Activated gamma-delta T cell (primary cell): ENCODE measurements around the gene NPNT.
"Not testable (repeated sequence)": the region's sequence is repeated elsewhere in the genome, so short reads cannot be mapped to it uniquely, and the experiment has no call there.

Source experiments
- DNase-seq: peaks from one replicate; lab custom pipeline; 2025; lab: John Stamatoyannopoulos, UW
- total RNA-seq, 2 donors: gene quantifications; one replicate each; lab custom pipeline; 2026; lab: John Stamatoyannopoulos, UW

The NPNT gene
- total RNA-seq = 0 to 0.17 reads per million in 2 donors

GRCh38 chr4:105894660-105895582 is at the start of gene NPNT:
Gene NPNT, plus strand, starts transcription at chr4:105895471. Its CDS starts 182 bp downstream, at chr4:105895653.
- peak; percentile 4 for DNase-seq

- no peak for DNase-seq
Measured at GRCh38 chr4:105845559-105845958, 49.7 kb upstream of the NPNT start.

GRCh38 chr4:105848359-105848758 is 46.9 kb upstream of the NPNT start:
- DNase-seq = not testable (repeated sequence)

DNA sequence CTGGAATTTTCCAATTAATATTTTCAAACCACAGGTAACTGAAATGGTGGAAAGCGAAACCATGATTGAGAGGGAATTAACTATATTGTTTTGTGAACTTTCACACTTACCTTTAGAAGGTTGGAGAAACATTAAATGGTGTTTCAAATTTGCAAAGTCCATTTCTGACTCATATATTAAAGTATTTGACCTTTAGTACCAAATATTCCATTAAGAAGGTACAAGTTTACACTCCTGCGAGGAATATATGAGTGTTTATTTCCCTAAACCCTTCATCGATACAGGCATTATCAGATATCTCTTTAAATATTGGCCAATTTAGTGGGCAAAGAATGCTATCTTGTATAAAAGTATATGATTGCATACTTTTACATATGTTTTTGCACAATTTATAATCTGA is 44.1 kb upstream of the NPNT start:
- DNase-seq = no peak

- DNase-seq = not testable (repeated sequence)
Measured at GRCh38 chr4:105852230-105852629, 43.0 kb upstream of the NPNT start.

DNA sequence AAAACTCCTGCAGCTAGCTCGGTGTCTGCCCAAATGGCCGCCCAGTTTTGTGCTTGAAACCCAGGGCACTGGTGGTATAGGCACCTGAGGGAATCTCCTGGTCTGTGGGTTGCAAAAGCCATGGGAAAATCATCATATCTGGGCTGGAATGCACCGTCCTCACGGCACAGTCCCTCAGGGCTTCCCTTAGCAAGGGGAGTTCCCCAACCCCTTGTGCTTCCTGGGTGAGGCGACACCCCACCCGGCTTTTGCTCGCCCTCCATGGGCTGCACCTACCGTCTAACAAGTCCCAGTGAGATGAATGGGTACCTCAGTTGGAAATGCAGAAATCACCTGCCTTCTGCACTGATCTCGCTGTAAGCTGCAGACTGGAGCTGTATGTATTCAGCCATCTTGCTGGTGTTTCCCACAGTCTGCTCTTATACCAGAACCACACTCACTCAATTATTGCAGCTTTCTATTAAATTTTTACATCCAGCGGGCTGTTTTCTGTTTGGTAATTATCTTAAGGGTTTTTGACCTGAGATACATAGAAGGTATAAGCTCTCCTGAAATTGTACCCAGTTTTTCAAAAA is 36.7 kb upstream of the NPNT start:
- no peak for DNase-seq

- DNase-seq = no peak
Measured at GRCh38 chr4:105859233-105859632, 36.0 kb upstream of the NPNT start.

- no peak for DNase-seq
Measured at GRCh38 chr4:105870963-105871362, 24.3 kb upstream of the NPNT start.

- no peak for DNase-seq
Measured at GRCh38 chr4:105871997-105872396, 23.3 kb upstream of the NPNT start.

DNA sequence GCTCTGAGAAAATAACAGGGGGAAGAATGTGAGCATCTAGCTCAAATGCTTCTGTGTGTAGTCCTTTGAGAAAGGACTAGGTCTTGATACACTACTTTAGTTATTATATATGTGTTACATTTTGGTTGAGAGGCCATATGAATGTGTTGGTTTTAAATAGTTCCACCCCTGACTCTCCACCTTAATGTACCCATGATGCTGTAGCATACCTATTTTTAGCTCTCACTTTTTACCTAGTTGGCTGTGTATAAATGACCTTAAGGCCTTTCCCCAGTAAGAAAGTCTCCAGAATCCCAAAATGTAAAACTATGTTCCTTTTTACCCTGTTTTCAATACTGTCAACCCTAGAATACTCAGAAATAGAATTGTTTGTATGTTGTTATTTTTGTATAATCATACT is 20.0 kb upstream of the NPNT start:
- DNase-seq = no peak

GRCh38 chr4:105878668-105879067 is 16.6 kb upstream of the NPNT start:
- no peak for DNase-seq

DNA sequence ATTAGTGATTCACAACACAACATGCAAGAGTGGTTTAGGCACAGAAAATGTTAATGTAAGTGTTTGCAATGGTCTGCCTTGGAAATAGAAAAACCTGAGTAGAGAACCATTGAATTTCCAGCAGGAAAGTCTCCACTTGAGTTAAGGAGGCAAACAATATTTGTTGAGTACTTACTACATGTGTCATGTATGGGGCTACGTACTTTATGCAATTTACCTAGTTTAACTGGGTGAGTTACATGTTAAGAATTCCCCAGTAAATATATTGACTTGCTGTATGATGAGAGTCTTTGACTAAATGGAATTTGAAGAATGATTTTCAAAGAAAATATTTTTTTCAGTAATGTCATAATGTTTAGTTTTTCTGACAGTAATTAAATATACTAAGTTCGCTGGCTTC is 7.8 kb upstream of the NPNT start:
- DNase-seq = no peak

DNA sequence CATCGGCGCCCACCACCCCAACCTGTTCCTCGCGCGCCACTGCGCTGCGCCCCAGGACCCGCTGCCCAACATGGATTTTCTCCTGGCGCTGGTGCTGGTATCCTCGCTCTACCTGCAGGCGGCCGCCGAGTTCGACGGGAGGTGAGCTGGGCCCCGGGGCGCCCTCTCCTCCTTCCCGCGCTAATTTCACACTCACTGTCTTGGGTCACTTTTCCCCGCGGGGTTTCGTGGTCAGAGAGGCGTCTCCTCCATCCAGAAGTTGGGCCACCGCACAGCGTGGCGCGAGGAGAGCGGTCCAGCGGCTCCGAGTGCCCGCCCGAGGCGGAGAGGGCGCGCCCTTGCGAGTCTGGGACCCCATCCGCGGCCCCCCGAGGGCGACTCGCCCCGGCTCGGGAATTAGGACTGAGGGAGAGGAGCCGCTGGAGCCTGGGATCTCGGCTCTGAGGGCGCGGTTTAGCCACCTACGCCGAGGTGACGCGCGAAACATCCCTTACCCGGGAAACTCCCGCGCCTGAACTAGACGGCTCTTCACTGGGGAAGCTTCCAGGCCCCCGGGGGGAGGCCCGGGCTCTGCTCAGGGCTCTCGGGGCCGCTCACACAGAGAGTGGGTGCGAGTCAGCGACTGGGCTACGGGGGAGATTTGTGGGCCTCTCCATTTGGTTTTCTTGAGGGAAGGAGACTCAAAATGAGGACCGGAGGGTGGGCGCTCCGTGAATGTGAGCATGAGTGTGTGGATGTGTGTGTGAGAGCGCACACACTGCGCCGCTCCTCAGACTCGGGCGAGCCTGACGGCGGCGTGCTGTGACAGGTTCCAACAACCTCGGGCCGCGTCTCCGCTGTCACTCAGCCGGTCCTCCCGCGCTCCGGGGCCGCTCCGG is 551 bp downstream of the NPNT start:
- DNase-seq = peak; percentile 4

DNA sequence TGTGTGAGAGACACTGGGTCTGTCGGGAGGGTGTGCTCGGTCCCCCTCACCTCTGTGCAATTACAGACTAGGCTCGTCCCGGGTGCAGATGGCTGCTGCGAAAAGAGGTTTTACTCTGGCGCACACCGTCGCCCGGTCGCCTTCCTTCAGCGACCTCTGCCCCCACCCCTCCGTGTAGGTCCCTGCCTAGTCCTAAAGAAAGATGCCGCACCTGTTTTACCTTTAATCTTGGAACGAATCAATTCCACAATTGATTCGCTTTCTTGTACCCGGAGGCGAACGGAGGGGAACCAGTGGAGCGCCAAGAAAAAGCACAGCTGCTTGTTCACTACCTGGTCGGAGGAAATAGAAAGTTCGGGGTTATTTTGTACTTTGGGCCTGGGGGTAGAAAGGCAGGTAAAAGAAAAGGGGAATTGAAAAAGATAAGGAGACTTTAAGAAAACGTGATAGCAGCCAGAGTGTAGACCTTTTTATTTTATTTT is 1.2 kb downstream of the NPNT start:
- no peak for DNase-seq

- DNase-seq = no peak
Measured at GRCh38 chr4:105896984-105897775, 1.9 kb downstream of the NPNT start.

- DNase-seq = no peak
Measured at GRCh38 chr4:105900541-105900940, 5.3 kb downstream of the NPNT start.

GRCh38 chr4:105902550-105903262 is 7.4 kb downstream of the NPNT start:
- no peak for DNase-seq

DNA sequence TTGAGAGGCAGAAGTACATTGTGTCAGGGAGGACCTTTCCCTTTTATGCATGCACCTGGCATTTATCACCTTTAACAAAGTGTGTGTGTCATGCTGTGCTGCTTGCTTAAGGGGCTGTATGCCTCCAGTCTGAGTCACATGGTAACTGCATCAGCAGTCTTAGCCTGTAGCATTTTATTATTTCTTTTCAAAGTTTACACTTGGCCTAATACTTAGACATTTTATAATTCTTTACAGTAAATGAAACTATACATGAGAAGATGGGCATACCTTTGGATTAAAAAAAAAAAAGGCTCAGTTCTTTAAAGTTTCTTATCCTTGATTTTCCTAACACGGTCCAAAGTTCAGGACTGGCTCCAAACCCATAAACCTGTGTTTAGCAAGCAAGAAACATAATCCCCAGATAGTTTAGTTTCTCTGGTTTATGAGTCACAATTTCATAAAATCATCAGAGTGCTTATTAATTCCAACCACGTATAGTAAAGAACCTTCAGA is 14.6 kb downstream of the NPNT start:
- DNase-seq = no peak

DNA sequence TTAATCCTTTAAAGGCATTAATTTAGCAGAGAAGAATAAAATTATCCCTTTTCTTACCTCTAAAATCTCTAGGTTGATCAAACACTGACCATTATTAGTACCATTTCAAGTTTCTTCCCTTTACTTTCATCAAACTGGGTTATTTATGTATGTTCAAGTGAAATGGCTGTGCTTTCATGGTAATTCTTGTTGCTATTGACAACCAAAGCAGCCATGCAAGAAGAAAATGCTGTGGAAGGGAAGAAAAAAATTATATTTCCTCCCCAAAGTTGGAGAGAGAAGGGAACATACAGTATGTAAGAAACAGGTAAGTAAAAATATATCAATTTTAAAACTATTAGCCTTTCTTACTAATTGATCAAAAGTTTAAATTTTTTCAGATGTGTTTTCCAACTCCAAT is 16.2 kb downstream of the NPNT start:
- DNase-seq = no peak

DNA sequence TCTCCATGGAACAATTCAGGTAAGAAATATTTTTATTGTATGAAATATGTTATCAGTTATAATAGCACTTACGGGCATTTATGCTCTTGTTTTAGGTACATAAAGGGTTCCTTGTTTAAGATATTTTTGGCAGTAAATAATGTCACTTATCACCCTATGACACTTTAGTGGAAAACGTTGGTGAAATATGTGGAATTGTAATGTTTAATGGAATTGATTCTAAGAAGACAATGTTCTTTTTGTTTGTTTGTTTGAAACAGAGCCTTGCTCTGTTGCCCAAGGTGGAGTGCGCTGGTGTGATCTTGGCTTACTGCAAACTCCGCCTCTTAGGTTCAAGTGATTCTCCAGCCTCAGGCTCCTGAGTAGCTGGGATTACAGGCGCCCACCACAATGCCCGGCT is 17.4 kb downstream of the NPNT start:
- DNase-seq = no peak
